GM19099 (cell line): ENCODE measurements around the gene SLC30A2.

Source experiments
- POLR2A ChIP-seq: IDR thresholded peaks from 3 replicates; pipeline ENCODE4 v1.6.1; 2011; ENCODE audit warnings: low read depth; ENCODE audit not compliant: insufficient read length; ENCODE audit errors: extremely low read depth

SLC30A2 gene

GRCh38 chr1:26009796-26010447 is 36.0 kb downstream of the SLC30A2 start:
- TF ChIP-seq POLR2A = no peak

- TF ChIP-seq POLR2A = no peak
Measured at GRCh38 chr1:26006710-26007109, 39.2 kb downstream of the SLC30A2 start.

- TF ChIP-seq POLR2A = no peak
Measured at GRCh38 chr1:26005434-26006105, 40.3 kb downstream of the SLC30A2 start.

DNA sequence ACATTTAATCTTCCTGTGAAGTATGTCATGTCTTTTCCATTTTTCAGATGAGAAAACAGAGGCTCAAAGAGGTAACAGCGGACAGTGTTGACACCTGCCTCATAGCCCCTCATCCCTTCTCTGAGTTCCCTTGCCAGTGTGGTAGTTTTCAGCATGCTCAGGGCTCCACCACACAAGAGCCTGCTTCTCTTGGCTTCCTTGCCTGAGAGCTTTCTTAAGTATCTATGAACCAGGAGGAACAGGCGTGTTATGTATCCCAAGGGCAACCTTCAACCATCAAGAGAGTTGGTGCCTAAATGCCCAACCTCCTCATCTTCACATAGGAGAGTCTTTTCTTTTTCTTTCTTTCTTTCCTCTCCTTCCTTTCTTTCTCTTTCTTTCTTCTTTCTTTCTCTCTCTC is 42.2 kb downstream of the SLC30A2 start:
- TF ChIP-seq POLR2A = no peak

DNA sequence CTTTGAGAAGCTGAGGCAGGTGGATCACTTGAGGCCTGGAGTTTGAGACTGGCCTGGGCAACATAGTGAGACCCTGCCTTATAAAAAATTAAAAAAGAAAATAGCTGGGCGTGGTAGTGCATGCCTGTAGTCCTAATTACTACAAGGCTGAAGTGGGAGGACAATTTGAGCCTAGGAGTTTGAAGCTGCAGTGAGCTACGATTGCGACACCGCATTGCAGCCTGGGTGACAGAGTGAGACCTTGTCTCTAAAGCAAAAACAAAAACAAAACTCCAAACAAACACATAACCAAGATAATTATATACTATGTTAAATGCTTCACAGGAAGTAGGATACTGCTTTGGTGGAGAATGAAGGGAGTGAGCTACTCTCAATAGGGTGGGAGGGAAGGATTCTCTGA is 42.7 kb downstream of the SLC30A2 start:
- no peak for TF ChIP-seq POLR2A

GRCh38 chr1:25999041-25999800 is 46.7 kb downstream of the SLC30A2 start:
- TF ChIP-seq POLR2A = no peak

DNA sequence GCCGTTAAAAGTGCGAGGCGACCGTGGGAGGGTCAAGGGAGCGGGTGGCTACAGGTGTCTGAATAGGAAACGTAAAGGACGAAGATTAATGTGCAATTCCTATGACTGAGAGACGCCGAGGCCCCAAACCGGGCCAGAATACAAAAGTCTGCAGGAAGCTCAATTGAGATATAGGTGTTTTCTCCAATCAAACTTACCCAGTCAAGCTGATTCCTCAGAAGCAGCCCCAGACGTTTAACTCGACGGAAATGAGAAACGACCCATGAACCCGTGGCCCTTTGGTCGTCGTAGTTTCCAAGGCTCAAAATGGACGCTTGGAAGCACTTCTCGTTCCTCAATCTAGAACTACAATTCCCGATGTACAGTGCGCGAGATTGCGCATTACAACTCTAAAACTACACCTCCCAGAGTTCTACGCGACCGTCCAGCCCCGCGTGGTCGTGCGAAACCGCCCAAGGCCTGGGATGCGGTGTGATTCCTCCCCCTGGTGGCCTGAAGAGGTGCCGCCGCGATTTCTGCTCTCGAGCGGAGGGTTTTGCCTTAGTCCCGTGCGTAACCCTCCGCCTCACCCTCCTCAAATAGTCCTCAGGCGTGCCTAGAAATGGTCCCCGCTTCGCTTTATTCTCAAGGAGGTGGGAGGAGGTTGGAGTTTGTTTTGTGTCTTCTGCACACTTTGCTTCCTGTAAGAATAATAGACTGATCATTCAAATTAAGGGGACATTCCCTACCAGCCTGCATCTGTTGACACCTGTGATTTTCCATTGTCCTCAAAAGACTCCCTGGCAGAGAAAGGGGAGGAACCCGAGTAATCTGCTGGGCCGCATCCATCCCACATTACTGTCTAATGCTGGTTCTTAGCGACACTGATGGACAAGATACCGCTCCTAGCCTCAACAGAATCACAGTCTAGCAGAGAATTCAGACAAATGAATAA is 47.8 kb downstream of the SLC30A2 start, which contains the start of gene PAFAH2:
TSS of gene PAFAH2 (minus strand) at position 236 of the 934 bp plus-strand sequence. CDS start 7,247 bp downstream, outside the sequence.
- peak; percentile 48 for TF ChIP-seq POLR2A

DNA sequence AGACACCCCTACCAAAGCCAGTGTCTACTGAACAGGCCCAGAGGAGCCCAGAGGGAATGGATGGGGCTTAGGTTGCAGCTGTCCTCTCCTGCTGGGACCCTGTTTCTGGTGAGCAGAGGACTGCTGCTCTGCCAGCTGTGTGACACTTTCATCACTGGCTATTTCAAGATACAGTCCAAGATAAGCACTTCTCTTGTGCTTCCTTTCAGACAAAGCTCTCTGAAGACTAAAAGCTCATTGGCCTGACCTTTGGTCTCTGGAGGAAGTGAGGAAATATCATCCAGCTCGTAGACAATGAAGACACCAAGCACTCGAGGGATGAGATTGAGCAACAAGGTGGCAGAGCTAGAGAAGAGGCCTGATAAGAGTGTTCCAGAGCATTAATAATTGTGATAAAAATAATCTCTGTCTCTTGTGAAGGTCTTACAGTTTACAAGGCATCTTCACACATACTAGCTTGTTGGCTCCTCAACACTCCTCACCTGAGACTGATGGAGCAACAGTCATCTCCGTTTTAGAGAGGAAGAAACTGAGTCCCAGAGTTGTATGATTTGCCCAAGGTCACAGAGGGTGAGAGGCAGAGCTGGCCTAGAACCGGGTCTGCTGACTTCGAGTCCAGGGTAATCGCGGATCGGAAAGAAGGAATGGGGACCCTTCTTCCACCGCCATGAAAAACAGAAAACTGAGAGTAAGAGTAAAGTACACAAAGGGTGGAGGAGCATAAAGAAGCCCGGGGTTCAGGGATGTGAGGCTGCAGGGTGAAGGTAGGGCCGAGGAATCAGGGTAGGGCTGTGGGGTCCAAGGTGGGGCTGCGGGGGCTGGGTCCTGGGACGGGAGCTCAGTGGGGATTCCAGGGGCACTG is 48.7 kb downstream of the SLC30A2 start:
- TF ChIP-seq POLR2A = no peak

DNA sequence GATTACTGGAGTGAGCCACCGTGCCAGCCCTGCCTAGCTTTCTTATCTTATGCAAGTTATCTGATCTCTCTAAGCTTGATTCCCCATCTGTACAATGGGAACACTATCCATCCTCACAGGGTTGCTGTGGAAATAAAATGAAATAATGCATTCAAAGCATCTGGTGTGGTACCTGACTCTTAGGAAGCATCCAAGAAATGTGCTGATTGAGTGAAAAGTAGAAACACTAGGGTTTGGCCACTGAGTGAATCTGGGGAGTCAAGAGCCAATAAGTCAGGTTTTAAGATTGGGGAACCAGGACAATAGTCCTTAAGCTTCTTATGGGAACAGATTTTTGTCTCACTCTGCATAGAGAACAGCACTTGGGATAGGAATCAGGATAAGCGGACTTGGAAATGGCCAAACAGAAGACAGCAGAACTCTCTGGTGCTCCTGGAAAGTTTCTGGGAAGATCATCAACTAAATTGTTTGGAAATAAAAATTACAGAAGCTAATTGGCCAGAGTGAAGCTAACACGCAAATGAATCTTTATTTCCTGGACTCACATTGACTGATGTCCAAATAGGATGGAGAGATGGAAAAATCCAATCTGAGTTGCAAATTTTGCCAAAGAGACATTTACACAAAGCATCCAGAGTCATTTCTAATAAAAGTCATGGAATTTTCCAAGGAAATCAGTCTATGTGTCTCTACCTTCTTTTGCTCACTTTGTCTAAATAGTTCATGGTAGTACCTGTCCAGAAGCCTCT is 51.3 kb downstream of the SLC30A2 start:
- no peak for TF ChIP-seq POLR2A

GRCh38 chr1:25993197-25993951 is 52.5 kb downstream of the SLC30A2 start:
- no peak for TF ChIP-seq POLR2A

GRCh38 chr1:25992689-25993171 is 53.2 kb downstream of the SLC30A2 start:
- no peak for TF ChIP-seq POLR2A
